ENCODE results near the gene ADGRD2.
A peak's percentile ranks its signal among the peaks of the same experiment; 100 is the strongest.

ADGRD2 gene

DNA sequence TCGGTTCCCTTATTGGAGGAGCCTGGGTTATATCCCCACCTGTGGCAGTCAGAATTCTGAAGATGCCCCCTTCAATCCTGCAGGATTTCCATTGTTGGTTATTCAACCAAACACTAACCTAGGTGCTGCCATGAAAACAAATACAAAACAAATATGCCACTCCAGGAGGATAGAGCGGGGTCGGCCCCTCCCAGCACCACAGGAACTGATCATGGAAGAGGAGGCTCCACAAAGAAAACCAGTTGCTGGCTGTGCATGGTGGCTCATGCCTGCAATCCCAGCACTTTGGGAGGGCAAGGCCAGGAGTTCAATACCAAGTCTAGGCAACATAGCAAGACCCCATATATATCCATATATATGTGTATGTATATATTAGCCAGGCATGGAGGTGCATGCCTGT lies 13.2 kb upstream of the ADGRD2 start:
- DNase-seq: no peak

DNA sequence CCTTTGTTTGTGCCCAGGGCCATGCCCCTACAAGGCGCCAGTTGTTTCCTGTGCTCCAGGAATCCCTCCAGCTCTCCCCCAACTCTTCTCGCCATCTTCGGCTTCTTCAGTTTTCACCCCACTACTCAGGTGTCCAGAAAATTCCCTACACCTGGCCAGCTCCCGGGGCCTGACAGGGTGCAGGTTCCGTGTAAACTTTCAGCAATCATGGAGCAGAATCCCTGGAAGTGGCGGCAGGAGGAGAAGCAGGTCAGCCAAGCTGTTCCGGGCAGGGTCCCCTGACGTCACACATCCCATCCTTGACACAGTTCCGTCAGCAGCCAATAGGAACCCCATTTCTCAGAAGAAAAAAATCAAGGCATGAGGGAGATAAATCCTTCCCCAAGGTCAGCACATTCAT lies 12.2 kb upstream of the ADGRD2 start:
- DNase-seq: no peak

DNA sequence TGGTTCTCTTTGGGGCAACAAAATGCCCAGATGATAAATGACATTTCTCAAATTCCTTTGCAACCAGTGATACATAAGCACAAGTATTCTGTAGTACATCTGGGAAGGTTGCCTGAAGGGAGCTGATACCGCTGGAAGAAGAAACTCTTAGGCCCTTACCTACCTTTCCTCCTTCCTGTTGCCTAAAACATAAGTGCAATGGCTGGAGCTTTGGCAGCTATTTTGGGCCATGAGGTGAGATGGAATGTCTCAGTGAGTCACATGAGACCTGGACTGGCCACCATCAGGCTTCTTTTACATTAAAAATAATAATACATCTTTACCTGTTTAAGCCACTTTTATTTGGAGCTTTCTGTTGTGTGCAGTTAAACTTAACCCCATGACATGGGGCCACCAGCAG lies 11.2 kb upstream of the ADGRD2 start:
- no peak for DNase-seq

DNA sequence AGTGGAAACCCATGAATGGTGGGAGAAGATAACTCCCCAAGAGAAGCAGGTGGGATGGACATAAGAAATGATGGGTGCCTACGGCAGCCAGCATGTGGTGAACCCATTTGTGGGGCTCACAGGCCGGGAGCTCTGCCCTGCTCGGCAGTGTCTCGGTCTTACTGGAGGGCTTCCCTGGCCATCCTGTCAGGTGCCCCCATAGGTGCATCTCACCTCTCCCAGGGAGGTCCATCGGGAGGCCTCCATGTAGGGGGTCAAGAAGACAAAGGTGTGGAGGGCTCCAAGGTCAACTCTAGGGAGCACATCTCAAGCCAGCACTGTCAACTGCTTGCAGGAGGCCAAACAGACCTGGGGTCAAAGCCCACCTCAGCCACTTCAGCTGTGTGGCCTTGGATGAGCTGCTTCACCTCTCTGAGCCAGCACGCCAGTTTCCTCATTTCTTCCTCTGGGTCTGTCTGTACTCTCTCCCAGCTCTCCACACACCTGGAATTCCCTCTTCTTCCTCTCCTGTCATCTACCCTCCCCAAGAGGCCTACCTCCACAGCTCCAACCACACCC lies 10.5 kb upstream of the ADGRD2 start:
- no peak for DNase-seq

DNA sequence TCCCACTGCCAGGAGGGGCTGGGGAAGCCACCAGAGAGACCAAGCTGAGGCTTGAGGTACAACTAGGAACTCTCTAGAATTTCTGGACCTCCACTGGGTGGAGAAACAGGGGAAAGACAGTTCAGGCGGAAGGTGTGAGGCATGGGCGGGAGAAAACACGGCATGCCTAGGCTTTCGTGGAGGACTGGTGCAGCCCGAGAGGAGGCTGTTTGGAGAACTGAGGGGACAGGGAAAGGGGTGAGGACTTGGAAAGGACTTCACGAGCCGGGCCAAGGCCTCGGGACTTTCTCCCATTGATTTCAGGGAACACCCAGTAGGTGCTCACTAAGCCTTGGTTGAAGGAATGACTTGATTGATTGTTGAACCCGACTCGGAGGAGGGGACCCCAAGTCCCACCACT lies 9.5 kb upstream of the ADGRD2 start:
- DNase-seq: no peak

DNA sequence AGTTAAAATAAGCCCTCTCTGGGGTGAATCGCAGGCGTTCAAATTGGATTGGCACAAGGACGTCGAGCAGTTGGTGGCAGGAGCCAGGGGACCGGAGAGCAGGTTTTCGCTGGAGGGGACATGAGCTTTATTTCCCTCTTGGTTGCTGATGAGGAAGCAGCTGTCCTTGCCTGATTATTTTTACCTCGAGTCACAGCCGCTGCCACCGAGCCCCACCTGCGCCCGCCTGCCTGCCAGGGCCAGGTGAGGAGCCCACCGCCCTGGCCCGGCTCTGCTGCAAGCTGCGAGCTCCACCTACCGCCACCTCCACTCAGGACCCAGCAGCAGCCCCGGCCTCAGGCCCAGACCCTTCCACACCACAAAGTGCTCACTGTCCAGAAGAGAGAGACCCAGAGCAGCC lies 9.0 kb upstream of the ADGRD2 start:
- DNase-seq: no peak

DNA sequence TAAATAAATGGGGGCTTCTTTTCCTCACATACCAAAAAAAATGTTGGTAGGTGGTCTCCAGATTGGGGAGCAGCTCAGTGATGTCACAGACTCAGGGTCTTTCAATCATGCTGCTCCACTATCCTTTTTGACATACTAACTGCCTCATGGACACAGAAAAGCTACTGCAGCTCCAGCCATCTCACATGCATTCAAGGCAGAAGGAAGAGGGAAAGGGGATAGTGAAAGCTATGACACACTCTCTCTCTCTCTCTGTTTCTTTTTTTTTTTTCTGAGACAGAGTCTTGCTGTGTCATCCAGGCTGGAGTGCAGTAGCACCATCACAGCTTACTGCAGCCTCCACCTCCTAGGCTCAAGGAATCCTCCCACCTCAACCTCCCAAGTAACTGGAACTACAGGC lies 7.9 kb upstream of the ADGRD2 start:
- no peak for DNase-seq

DNA sequence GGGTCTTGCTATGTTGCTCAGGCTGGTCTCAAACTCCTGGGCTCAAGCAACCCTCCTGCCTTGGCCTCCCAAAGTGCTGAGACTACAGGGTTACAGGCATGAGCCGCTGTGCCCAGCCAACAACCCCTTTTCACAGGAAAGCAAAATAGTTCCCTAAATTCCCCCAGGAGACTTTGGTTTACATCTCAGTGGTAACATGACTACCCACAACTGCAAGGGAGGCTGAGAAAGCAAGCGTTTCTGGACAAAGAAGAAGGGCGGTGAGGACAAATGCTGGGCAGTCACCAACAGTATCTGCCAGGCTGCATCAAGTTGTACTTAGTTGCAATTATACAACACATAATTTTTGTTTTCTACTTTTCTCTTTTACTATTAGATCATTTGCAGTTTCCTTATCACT lies 7.4 kb upstream of the ADGRD2 start:
- no peak for DNase-seq

DNA sequence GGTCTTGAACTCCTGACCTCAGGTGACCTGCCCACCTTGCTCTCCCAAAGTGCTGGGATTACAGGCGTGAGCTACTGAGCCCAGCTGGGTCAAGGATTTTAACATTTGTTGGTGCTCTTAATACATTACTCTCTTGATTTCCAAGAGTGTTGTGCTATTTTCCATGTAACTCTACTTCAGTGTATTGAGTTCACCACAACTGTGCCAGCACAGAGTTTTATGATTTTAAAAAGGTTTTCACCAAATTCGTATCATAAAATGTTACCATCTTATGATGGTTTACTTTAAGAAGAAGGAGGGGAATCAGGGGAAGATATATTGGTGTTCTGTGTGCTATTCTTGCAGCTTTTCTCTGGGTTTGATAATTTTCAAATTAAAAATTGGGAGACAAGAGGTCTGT lies 6.6 kb upstream of the ADGRD2 start:
- no peak for DNase-seq

DNA sequence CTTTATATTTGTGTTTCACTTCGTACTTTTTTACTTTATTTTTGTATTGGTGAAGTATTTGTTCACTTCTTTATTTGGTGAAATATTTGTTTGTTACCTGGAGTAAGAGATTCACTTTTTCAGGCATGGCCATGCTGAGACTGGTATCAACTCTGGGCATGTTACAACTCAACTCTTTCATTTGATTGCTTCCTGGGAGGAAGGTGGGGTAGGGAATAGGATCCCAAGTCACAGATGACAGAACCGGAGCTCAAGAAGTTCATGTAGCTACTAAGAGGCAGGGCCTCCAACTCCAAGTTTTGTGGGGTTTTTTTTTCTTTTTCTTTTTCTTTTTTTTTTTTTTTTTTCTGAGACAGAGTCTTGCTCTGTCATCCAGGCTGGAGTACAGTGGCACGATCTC lies 6.1 kb upstream of the ADGRD2 start:
- no peak for DNase-seq

DNA sequence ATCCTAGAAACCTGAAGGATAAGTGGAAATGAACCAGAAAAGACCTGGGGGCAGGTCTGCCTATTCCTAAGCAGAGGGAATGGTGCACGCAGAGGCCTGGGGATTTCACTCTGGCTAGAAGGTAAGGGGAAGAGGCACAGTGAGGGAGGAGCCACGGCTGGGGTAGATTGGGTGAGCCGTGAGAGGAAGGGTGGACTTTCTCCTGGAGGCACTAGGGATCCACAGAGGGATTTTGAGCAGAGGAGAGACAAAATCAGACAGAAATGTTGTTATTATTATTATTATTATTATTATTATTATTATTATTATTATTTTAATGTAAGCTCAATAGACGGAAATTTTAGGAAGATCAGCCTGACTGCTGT lies 3.0 kb upstream of the ADGRD2 start:
- DNase-seq: no peak

DNA sequence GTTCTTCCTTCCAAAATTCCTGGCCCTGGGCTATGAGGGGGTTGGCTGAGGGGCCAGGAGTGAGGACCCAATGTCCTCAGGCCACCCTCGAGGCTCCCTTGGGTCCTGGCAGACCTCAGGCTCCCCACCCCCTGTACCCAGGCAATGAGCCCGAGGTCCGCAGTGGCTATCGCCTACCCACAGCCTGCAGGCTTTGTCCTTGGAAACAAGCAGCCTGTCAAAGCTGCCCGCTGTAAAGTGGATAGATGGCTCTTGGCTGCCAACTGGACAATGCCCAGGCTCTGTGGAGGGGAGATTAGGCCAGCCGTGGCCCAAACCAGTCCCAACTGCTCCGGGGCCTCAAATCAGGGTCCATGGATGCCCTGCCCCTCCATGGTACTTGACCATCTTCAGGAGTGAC lies 2.2 kb upstream of the ADGRD2 start:
- no peak for DNase-seq

DNA sequence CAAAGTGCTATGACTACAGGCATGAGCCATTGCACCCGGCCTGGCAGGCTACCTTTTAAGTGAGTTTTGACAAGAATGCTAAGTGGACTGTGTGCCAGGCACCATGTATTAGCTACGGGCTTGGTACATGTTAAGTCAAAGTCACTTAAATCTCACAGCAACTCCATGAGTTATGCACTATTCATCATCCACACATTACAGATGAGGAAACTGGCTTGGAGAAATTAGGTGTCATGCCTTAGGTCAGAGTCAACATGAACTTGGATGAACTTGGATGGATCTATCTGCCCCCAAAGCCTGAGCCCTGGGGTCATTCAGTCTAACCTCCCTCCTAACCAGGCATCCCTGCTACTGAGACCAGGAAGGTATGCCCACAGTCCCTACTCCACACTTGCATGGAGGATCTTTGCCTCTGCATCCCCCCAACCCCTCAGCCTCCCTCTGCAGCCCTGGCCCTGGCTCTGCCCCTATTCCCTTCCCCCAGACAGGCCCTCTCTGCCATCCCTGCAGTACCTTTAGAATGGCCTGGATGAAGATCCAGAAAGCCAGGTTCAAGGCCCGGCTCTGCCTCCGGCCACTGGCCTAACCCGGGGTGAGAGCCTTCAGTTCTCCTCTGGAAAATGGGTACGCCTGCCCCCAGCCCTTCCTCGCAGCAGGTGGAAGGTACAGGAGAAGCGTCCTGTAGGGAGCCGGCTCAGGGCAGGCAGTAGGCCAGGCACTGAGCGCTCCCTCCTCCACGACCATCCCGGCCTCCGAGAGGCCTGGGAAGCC lies 685 bp upstream of the ADGRD2 start:
- DNase-seq: no peak

DNA sequence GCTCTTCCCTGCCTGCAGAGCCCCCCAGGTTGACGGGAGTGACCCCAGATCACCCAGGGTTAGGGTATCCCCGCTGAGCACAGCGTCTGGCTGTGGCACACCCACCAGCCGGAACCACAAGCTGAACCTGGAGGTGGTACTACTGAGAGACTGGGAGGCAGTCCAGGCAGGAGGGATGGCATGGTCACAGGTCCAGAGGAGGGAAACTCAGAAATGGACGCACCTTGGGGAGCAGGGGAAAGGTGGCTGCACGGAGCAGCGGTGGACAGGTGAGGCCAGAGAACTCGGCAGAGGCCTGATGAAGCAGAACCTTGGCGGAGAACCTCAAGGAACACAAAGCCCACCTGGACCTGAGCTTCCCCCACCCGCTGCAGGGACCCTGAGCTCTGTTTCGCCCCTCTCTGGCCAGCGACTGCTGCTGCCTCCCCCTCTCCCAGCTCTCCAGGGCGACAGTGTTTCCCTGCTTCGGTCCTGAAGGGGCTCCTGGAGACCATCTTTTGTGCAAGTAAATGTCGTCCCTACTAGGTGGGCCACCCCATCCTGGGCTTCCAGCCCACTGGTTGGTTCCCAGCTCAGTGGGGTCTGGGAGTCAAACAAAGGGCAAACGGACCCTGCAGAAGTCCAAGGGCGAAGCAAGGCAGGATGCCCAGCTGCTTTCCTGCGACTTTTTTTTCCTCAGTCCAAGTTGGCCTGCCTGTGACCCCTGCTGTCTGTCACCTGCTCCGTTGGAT lies 845 bp downstream of the ADGRD2 start:
- DNase-seq: peak; percentile 15

DNA sequence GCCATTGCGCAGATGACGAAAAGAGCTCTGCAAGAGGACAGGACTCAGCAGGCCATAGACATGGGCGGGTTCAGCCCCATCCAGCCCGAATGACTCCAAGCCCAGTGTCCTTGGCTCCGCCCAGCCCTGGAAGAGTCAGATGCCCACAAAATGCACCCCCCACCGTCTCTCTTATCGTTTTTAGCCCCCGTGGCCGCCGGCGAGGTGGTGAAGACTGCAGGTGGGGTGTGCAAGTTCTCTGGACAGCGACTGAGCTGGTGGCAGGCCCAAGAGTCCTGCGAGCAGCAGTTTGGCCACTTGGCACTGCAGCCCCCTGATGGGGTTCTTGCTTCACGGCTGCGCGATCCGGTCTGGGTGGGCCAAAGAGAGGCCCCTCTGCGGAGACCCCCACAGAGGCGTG lies 2.1 kb downstream of the ADGRD2 start:
- DNase-seq: peak; percentile 13

DNA sequence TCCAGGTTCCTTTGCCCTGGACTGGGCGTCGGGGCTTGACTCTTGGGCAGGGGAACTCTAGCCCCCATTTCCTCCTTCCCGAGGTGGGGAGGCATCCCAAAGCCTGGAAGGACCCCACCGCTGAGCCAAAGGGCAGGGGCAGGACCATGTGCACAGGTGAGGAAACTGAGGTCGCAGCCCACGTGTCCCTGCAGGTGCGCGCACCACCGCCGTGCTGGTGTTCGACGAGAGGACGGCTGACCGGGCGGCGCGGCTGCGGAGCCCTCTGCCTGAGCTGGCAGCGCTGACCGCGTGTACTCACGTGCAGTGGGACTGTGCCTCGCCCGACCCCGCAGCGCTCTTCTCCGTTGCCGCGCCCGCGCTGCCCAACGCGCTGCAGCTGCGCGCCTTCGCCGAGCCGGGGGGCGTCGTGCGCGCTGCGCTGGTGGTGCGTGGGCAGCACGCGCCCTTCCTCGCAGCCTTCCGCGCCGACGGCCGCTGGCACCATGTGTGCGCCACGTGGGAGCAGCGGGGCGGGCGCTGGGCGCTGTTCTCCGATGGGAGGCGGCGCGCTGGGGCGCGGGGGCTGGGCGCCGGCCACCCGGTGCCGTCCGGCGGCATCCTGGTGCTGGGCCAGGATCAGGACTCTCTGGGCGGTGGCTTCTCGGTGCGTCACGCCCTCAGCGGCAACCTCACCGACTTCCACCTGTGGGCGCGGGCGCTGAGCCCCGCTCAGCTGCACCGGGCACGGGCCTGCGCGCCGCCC lies 2.8 kb downstream of the ADGRD2 start:
- DNase-seq: peak; percentile 13

DNA sequence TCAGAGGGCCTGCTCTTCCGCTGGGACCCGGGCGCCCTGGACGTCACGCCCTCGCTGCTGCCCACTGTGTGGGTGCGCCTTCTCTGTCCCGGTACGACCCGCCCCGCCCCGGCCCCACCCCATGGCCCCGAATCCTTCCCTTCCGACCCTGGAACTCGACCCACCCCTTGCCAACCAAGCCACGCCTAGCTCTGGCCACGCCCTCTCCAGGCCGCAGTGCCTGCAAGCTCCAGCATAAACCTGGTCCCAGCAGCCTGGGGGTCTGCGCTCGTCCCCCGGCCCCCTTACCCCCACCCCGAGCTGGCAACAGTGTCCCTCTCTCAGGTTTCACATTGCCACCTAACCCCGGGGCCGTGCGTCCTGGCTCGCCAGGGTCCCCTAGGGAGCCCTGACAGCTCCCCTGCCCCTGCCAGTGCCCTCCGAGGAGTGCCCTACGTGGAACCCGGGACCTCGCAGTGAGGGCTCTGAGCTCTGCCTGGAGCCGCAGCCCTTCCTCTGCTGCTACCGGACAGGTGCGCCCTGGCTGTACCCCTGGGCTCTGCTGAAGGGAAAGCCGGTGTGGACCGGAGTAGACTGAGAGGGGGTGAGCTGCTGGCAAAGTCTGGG lies 3.4 kb downstream of the ADGRD2 start:
- DNase-seq: peak; percentile 24

DNA sequence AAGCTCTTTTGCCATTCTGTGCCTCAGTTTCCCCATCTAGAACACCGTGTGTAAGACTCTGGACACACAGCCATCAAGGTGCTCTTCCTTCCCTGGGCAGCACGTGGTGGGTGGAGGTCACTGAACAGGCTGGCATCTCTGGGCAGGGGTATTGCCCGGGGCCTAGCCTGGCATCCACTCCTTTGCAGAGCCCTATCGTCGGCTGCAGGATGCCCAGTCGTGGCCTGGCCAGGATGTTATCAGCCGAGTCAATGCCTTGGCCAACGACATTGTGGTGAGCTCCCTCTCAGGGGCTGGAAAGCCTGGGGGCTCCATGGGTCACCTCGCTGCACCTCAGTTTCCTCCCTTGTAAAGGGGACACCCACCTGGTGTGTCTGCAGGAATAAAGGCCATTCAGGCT lies 4.0 kb downstream of the ADGRD2 start:
- no peak for DNase-seq

DNA sequence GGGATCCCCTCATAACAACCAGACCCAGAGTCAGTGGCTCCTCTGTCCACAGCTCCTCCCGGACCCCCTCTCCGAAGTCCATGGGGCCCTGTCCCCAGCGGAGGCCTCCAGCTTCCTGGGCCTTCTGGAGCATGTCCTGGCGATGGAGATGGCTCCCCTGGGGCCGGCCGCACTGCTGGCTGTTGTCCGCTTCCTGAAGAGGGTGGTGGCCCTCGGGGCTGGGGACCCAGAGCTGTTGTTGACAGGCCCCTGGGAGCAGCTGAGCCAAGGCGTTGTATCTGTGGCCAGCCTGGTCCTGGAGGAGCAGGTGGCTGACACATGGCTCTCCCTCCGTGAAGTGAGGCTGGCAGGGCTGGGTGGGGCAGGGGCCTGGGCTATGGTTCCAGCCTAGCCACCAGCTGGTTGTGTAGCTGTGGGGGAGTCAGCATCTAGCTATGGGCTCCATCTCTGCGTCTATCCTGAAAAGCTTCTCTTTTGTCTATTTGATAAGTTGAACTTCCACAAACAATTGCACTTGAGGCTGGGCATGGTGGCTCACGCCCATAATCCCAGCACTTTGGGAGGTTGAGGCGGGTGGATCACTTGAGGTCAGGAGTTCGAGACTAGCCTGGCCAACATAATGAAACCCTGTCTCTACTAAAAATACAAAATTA lies 4.7 kb downstream of the ADGRD2 start:
- DNase-seq: peak; percentile 14

DNA sequence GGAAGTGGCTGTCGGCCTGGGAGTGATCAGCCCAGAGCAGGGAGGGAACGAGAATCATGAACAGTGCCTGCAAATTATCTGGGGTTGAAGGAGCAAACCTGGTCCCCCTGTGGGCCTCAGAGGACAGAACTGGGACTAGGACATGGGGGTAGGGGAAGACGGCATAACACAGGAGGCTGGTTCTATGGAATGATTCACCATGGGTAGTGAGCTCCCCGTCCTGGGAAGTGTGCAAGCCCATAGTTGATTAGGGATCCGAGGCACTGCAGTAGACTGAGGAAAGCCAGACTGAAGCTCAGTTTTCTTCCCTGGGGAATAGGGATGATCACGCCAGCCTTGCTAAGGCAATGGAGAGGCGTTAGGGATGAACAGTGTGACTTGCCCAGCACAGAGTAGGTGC lies 5.6 kb downstream of the ADGRD2 start:
- DNase-seq: no peak

DNA sequence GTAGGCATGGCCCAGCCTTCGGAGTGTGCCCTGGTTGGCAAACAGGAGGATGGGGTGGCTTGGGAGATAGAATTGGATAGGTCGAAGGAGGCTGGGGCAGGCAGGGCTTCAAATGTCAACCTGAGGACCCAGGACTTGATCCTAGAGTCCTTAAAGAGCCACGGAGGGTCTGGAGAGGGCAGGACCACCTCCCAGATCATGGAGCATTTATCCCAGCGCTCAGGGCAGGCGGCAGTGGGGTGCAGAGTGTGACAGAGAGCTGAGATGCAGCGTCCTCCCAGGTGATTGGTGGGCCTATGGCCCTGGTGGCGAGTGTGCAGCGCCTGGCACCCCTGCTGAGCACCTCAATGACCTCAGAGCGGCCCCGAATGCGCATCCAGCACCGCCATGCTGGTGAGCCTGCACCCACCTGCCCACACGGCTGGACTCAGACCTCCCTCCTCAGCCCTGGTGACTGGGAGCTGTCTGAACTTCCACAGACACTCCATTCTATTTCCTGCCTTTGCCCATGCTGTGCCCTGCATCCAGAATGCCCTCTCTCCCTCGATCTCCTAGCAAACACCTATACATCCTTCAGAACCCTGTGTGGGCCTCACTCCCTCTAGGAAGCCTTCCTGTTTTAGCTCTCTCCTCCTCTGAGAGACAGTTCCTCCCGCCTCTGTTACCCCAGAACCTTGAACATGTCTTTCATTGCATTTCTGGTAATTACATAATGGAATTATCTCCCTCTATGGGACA lies 6.3 kb downstream of the ADGRD2 start:
- DNase-seq: no peak
